Hematopoietic multipotent progenitor cell treated with erythropoietin and hydrocortisone succinate and interleukin-3 and kit ligand, for 17 days (in vitro differentiated cells): Measurements from ENCODE around the gene PDE8A.
"Not testable (repeated sequence)": the region's sequence is repeated elsewhere in the genome, so short reads cannot be mapped to it uniquely, and the experiment has no call there.

Experiments used
- DNase-seq: peaks from one replicate; pipeline ENCODE4 v3.0.0-alpha.2; 2015; ENCODE audit warnings: low spot score

Gene PDE8A

GRCh38 chr15:85174521-85174920 lies 192.9 kb downstream of the PDE8A start:
- DNase-seq = no peak

GRCh38 chr15:85177042-85177515 lies 195.4 kb downstream of the PDE8A start:
- not testable (repeated sequence) for DNase-seq

GRCh38 chr15:85178308-85178707 lies 196.7 kb downstream of the PDE8A start:
- DNase-seq = no peak

- DNase-seq = no peak
These were observed 198.0 kb downstream of the PDE8A start for GRCh38 chr15:85179700-85180099.

GRCh38 chr15:85185350-85185749 lies 203.7 kb downstream of the PDE8A start:
- not testable (repeated sequence) for DNase-seq

GRCh38 chr15:85188171-85188577 lies 206.5 kb downstream of the PDE8A start:
- DNase-seq = not testable (repeated sequence)
